ENCODE data around the gene GABBR2.

GABBR2 gene

GRCh38 chr9:98369471-98369870, 339.3 kb downstream of the GABBR2 start:
- no peak overlapping the region for H3K4me3 ChIP-seq (ENCODE audit: low read length)

DNA sequence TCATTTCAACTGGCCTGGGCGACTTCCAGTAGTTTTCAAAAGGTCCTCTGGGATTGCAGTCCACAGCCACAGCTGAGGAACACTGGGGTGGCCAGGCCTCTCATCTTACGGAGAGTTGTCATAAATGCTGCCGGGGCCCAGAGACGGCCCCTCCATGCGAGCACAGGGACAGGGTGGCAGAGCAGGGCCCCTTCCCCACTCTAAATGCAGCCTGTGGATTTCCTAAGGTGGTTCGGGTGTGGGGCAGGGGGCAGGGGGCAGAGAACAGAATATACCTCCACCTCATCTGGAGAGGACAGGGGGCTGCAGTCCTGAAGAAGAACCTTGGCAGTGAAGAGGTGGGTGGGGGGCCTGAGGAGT, 339.7 kb downstream of the GABBR2 start:
- Histone ChIP-seq H3K4me1 (ENCODE audit: control insufficient read depth, low read length) (no peaks in the 10 kb centered on the region), H3K9me2 (replicated peaks; ENCODE audit: control insufficient read depth, low read length) (no peaks in the 10 kb centered on the region), H3K79me2 (ENCODE audit: control insufficient read depth, low read length) (no peaks in the 10 kb centered on the region), H3F3A (ENCODE audit: control insufficient read depth, insufficient read depth) (no peaks in the 10 kb centered on the region), H3K4me2 (ENCODE audit: low read length) (no peak overlapping the region), H3K36me3 (ENCODE audit: control insufficient read depth, low read length) (no peaks in the 10 kb centered on the region), H3K27me3 (ENCODE audit: control insufficient read depth, low read length) (no peaks in the 10 kb centered on the region), H3K27ac (ENCODE audit: low read depth, low read length) (no peak overlapping the region), H4K20me1 (ENCODE audit: control insufficient read depth, insufficient read depth, low read depth, low read length) (no peaks in the 10 kb centered on the region), H3K4me3 (ENCODE audit: low read length) (no peak overlapping the region), H3K9me3 (ENCODE audit: control insufficient read depth, insufficient read depth, low read length) (peaks cover 24% of the 10 kb centered on the region)
- TF ChIP-seq EZH2phosphoT487 (IDR thresholded peaks at IDR 0.05; ENCODE audit: borderline replicate concordance, low read length), result no peak

More at GRCh38 chr9:98369471-98369870, 339.3 kb downstream of the GABBR2 start:
- no peaks in the 10 kb centered on the region for H3F3A ChIP-seq (ENCODE audit: control insufficient read depth, insufficient read depth)
- H3K4me2 ChIP-seq (ENCODE audit: low read length), result no peak overlapping the region
- no peak overlapping the region for H3K27ac ChIP-seq (ENCODE audit: low read depth, low read length)
- no peaks in the 10 kb centered on the region for H3K36me3 ChIP-seq (ENCODE audit: control insufficient read depth, low read length)
- no peaks in the 10 kb centered on the region for H3K9me2 ChIP-seq (replicated peaks; ENCODE audit: control insufficient read depth, low read length)
- H3K27me3 ChIP-seq (ENCODE audit: control insufficient read depth, low read length), result no peaks in the 10 kb centered on the region
- H4K20me1 ChIP-seq (ENCODE audit: control insufficient read depth, insufficient read depth, low read depth, low read length), result no peaks in the 10 kb centered on the region
- TF ChIP-seq, protein P1, sequence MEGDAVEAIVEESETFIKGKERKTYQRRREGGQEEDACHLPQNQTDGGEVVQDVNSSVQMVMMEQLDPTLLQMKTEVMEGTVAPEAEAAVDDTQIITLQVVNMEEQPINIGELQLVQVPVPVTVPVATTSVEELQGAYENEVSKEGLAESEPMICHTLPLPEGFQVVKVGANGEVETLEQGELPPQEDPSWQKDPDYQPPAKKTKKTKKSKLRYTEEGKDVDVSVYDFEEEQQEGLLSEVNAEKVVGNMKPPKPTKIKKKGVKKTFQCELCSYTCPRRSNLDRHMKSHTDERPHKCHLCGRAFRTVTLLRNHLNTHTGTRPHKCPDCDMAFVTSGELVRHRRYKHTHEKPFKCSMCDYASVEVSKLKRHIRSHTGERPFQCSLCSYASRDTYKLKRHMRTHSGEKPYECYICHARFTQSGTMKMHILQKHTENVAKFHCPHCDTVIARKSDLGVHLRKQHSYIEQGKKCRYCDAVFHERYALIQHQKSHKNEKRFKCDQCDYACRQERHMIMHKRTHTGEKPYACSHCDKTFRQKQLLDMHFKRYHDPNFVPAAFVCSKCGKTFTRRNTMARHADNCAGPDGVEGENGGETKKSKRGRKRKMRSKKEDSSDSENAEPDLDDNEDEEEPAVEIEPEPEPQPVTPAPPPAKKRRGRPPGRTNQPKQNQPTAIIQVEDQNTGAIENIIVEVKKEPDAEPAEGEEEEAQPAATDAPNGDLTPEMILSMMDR (IDR thresholded peaks at IDR 0.05; ENCODE audit: low read depth, low read length, poor library complexity, severe bottlenecking), result no peak
- TF ChIP-seq EZH2phosphoT487 (IDR thresholded peaks at IDR 0.05; ENCODE audit: borderline replicate concordance, low read length), result no peak
- H3K79me2 ChIP-seq (ENCODE audit: control insufficient read depth, low read length), result no peaks in the 10 kb centered on the region
- no peaks in the 10 kb centered on the region for H3K4me1 ChIP-seq (ENCODE audit: control insufficient read depth, low read length)
- H3K9me3 ChIP-seq (ENCODE audit: control insufficient read depth, insufficient read depth, low read length), result peaks cover 21% of the 10 kb centered on the region

DNA sequence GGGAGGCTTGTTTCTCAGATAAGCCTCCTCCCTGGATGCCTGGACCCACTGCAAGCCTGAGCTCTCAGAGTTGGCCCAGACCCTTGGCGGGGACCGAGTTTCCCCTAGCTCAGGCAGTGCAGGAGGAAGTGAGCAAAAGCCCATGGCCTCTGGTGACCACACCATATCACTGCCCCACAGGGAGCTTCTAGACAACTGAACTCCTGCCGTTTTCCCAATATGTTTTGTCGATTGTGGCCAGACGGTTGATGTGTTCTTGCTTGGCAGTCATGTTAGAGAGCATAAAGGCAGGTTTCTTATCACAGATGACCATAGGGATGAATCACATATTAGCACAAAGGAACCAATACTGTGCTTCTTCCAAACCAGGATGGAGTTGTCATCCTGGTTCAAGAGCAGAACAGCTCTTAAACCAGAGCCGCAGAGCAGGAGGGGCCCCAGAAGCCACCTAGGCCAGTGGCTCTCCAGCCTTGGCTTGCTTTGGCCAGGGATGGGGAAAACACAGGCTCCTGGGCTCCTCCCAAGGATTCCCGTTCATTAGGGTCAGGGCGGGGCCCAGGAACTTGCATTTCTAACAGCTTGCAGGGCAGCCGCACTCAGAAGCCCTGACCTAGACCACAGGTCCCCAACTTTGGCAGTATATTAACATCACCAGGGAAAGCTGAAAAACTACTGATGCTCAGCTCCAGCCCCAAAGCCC, 340.2 kb downstream of the GABBR2 start:
- no peaks in the 10 kb centered on the region for H3K4me1 ChIP-seq (ENCODE audit: control insufficient read depth, low read length)
- H3K4me2 ChIP-seq (ENCODE audit: low read length), result no peak overlapping the region
- H3K27me3 ChIP-seq (ENCODE audit: control insufficient read depth, low read length), result no peaks in the 10 kb centered on the region
- peaks cover 26% of the 10 kb centered on the region for H3K9me3 ChIP-seq (ENCODE audit: control insufficient read depth, insufficient read depth, low read length)
- H3K27ac ChIP-seq (ENCODE audit: low read depth, low read length), result no peak overlapping the region
- TF ChIP-seq, protein P1 (IDR thresholded peaks at IDR 0.05; ENCODE audit: low read depth, low read length, poor library complexity, severe bottlenecking), result no peak
- TF ChIP-seq EZH2phosphoT487 (IDR thresholded peaks at IDR 0.05; ENCODE audit: borderline replicate concordance, low read length), result no peak
- no peak overlapping the region for H3K4me3 ChIP-seq (ENCODE audit: low read length)
- no peaks in the 10 kb centered on the region for H3K36me3 ChIP-seq (ENCODE audit: control insufficient read depth, low read length)
- H3K79me2 ChIP-seq (ENCODE audit: control insufficient read depth, low read length), result no peaks in the 10 kb centered on the region
- no peaks in the 10 kb centered on the region for H3K9me2 ChIP-seq (replicated peaks; ENCODE audit: control insufficient read depth, low read length)
- no peaks in the 10 kb centered on the region for H3F3A ChIP-seq (ENCODE audit: control insufficient read depth, insufficient read depth)
- H4K20me1 ChIP-seq (ENCODE audit: control insufficient read depth, insufficient read depth, low read depth, low read length), result no peaks in the 10 kb centered on the region

- no peaks in the 10 kb centered on the region for H3F3A ChIP-seq (ENCODE audit: control insufficient read depth, insufficient read depth)
- no peaks in the 10 kb centered on the region for H3K79me2 ChIP-seq (ENCODE audit: control insufficient read depth, low read length)
- no peak overlapping the region for H3K27ac ChIP-seq (ENCODE audit: low read depth, low read length)
- H3K4me2 ChIP-seq (ENCODE audit: low read length), result no peak overlapping the region
- H3K4me1 ChIP-seq (ENCODE audit: control insufficient read depth, low read length), result no peaks in the 10 kb centered on the region
- H3K9me3 ChIP-seq (ENCODE audit: control insufficient read depth, insufficient read depth, low read length), result peaks cover 26% of the 10 kb centered on the region
- no peak overlapping the region for H3K4me3 ChIP-seq (ENCODE audit: low read length)
- TF ChIP-seq, protein P1 (IDR thresholded peaks at IDR 0.05; ENCODE audit: low read depth, low read length, poor library complexity, severe bottlenecking), result no peak
- TF ChIP-seq EZH2phosphoT487 (IDR thresholded peaks at IDR 0.05; ENCODE audit: borderline replicate concordance, low read length), result no peak
- no peaks in the 10 kb centered on the region for H3K36me3 ChIP-seq (ENCODE audit: control insufficient read depth, low read length)
- no peaks in the 10 kb centered on the region for H3K27me3 ChIP-seq (ENCODE audit: control insufficient read depth, low read length)
- H4K20me1 ChIP-seq (ENCODE audit: control insufficient read depth, insufficient read depth, low read depth, low read length), result no peaks in the 10 kb centered on the region
- H3K9me2 ChIP-seq (replicated peaks; ENCODE audit: control insufficient read depth, low read length), result no peaks in the 10 kb centered on the region
Measured at GRCh38 chr9:98367923-98368322, 340.8 kb downstream of the GABBR2 start.
